ENCODE results near the gene UBE2M.

Gene UBE2M

GRCh38 chr19:58520257-58520599, 38.2 kb downstream of the UBE2M start:
- POLR2A ChIA-PET (ENCODE audit: low non-redundant PET), result interaction anchor here (0.5 to 2.1 kb wide), 6 partner anchors 24 to 164 kb away, joined by 3 to 7 read pairs (median 4); partner anchors contain the start of genes CHMP2A, RNF225 and TRIM28
- TF ChIP-seq CTCF (conservative IDR thresholded peaks at IDR 0.05; ENCODE audit: low read depth), result no peak
- DNase-seq (ENCODE audit: low spot score), result no peak
- peak overlapping the region; percentile 98 for H3K27ac ChIP-seq
- CTCF ChIA-PET, result interaction anchor here (0.6 to 2.2 kb wide), 7 partner anchors 20 to 52 kb away, joined by 3 to 11 read pairs (median 3); partner anchors contain the start of genes CHMP2A and TRIM28

GRCh38 chr19:58519355-58520256, 38.8 kb downstream of the UBE2M start, which contains the start of gene ZBTB45:
TSS of gene ZBTB45 (minus strand) at chr19:58519810. CDS start at chr19:58517673, 2,137 bp downstream.
- DNase-seq (ENCODE audit: low spot score), result peak; percentile 88
- TF ChIP-seq CTCF (conservative IDR thresholded peaks at IDR 0.05; ENCODE audit: low read depth), result peak; percentile 73
- POLR2A ChIA-PET (ENCODE audit: low non-redundant PET), result interaction anchor here (0.5 to 2.1 kb wide), 8 partner anchors 25 to 1043 kb away, joined by 3 to 7 read pairs (median 3); partner anchors contain the start of genes CHMP2A, RNF225 and TRIM28
- CTCF ChIA-PET, result interaction anchor here (0.6 to 2.2 kb wide), 17 partner anchors 10 to 1126 kb away, joined by 3 to 11 read pairs (median 4); partner anchors contain the start of genes CHMP2A and TRIM28
- H3K27ac ChIP-seq, result peak within 1 kb of the TSS; percentile 98

- POLR2A ChIA-PET (ENCODE audit: low non-redundant PET), result interaction anchor here (0.5 to 2.1 kb wide), 3 partner anchors 26 to 44 kb away, joined by 3 to 7 read pairs (median 6); partner anchors contain the start of gene TRIM28
- CTCF ChIA-PET, result interaction anchor here (0.6 to 2.2 kb wide), 13 partner anchors 10 to 265 kb away, joined by 3 to 11 read pairs (median 4); partner anchors contain the start of genes CHMP2A, TRIM28 and UBE2M
- TF ChIP-seq CTCF (conservative IDR thresholded peaks at IDR 0.05; ENCODE audit: low read depth), result peak; percentile 44; the same call in 1 of the 2 replicates
- peak overlapping the region; percentile 98 for H3K27ac ChIP-seq
- DNase-seq (ENCODE audit: low spot score), result peak; percentile 75
These were observed 39.4 kb downstream of the UBE2M start for GRCh38 chr19:58519087-58519354.

- TF ChIP-seq CTCF (conservative IDR thresholded peaks at IDR 0.05; ENCODE audit: low read depth), result no peak; the same call in 1 of the 2 replicates
- DNase-seq (ENCODE audit: low spot score), result no peak
- CTCF ChIA-PET, result interaction anchor here (0.6 to 2.2 kb wide), 12 partner anchors 9 to 265 kb away, joined by 3 to 11 read pairs (median 4); partner anchors contain the start of genes CHMP2A, TRIM28 and UBE2M
- POLR2A ChIA-PET (ENCODE audit: low non-redundant PET), result interaction anchor here (0.5 to 2.1 kb wide), 3 partner anchors 26 to 43 kb away, joined by 3 to 7 read pairs (median 6); partner anchors contain the start of gene TRIM28
- H3K27ac ChIP-seq, result peak overlapping the region; percentile 98
These were observed 39.9 kb downstream of the UBE2M start for GRCh38 chr19:58518256-58519086.

GRCh38 chr19:58516964-58517833, 41.2 kb downstream of the UBE2M start:
- no peak for DNase-seq (ENCODE audit: low spot score)
- CTCF ChIA-PET, result interaction anchor here (0.7 kb wide), 1 partner anchor 290 kb away, joined by 3 read pairs; no protein-coding TSS in a partner anchor
- H3K27ac ChIP-seq, result peak overlapping the region; percentile 98
- POLR2A ChIA-PET (ENCODE audit: low non-redundant PET), result no interaction called here
- TF ChIP-seq CTCF (conservative IDR thresholded peaks at IDR 0.05; ENCODE audit: low read depth), result no peak; the same call in 1 of the 2 replicates
